WERI-Rb-1 (cell line): ENCODE data around the gene CEMP1.
"Not testable (repeated sequence)": the region's sequence is repeated elsewhere in the genome, so short reads cannot be mapped to it uniquely, and the experiment has no call there.

ENCODE experiments used
- DNase-seq: peaks from one replicate; pipeline ENCODE4 v3.0.0-alpha.2; 2020
- H3K27ac ChIP-seq: fragments of 250-450 bp; sonication (Bioruptor Pico); 2 replicates; pipeline ENCODE4 v1.5.1; 2020; ENCODE audit warnings: mild to moderate bottlenecking, moderate library complexity
- H3K27me3 ChIP-seq: fragments of 250-450 bp; sonication (Bioruptor Pico); 2 replicates; pipeline ENCODE4 v1.5.1; 2021; ENCODE audit warnings: mild to moderate bottlenecking, low read depth, moderate library complexity; ENCODE audit not compliant: insufficient read depth, severe bottlenecking
- H3K36me3 ChIP-seq: fragments of 250-450 bp; sonication (Bioruptor Pico); 2 replicates; pipeline ENCODE4 v1.5.1; 2020; ENCODE audit warnings: mild to moderate bottlenecking, moderate library complexity
- H3K4me3 ChIP-seq: 2 replicates; pipeline ENCODE4 v1.5.1; 2011; ENCODE audit warnings: low read depth, mild to moderate bottlenecking, control low read depth, low read length
- H3K9me3 ChIP-seq: fragments of 250-450 bp; sonication (Bioruptor Pico); 2 replicates; pipeline ENCODE4 v1.5.1; 2021; ENCODE audit warnings: mild to moderate bottlenecking, moderate library complexity; ENCODE audit not compliant: severe bottlenecking
- TF ChIP-seq, protein P1 (sequence below): IDR thresholded peaks from 2 replicates; pipeline ENCODE4 v1.5.1; 2011; ENCODE audit warnings: low read depth, mild to moderate bottlenecking, control low read depth, inconsistent platforms, low read length

Gene CEMP1

DNA sequence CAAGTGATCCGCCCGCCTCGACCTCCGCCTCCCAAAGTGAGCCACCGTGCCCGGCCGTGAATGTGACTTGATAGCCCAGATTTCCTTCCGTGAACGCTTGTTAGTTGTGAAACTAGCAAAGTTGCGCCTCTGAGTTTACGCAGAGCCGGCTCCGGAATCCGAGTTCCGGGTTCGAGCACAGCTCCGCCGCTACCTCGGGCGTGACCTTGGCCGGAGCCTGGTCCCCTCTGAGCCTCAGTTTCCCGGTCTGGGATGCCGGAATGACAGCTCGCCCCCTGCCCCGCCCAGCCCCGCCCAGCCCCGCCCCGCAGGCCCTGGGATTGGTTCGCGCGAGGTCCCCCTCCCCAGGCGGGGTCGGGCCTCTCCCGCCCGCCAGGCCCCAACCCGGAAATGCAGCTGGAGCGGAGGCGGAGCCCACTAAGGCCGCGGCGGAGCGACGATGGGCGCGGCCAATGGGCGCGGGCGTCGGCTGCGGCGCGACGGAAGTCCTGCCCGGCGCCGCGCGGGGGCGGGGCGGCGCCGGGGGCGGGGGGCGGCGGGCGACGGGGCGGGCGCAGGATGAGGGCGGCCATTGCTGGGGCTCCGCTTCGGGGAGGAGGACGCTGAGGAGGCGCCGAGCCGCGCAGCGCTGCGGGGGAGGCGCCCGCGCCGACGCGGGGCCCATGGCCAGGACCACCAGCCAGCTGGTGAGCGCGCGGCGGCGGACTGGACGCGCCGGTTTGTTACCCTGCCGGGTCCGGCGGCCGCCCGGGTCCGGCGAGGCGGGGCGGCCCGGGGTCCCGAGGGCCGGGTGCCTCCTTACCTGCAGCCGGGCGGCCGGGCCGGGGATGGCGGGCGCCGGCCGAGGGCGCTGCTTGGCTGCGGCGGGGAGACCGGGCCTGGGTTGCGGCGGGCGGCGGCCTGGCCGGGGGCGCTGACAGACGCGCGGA is 6.5 kb upstream of the CEMP1 start, which contains the start of gene PDPK1:
TSS of gene PDPK1 (plus strand) at position 571 of the 929 bp plus-strand sequence. CDS start at position 663, 92 bp downstream.
- H3K4me3 ChIP-seq = peak within 1 kb of the TSS; percentile 70
- TF ChIP-seq, protein P1, sequence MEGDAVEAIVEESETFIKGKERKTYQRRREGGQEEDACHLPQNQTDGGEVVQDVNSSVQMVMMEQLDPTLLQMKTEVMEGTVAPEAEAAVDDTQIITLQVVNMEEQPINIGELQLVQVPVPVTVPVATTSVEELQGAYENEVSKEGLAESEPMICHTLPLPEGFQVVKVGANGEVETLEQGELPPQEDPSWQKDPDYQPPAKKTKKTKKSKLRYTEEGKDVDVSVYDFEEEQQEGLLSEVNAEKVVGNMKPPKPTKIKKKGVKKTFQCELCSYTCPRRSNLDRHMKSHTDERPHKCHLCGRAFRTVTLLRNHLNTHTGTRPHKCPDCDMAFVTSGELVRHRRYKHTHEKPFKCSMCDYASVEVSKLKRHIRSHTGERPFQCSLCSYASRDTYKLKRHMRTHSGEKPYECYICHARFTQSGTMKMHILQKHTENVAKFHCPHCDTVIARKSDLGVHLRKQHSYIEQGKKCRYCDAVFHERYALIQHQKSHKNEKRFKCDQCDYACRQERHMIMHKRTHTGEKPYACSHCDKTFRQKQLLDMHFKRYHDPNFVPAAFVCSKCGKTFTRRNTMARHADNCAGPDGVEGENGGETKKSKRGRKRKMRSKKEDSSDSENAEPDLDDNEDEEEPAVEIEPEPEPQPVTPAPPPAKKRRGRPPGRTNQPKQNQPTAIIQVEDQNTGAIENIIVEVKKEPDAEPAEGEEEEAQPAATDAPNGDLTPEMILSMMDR = no peak
- no peaks in the 10 kb centered on the region; the same call in 1 of the 2 replicates for H3K36me3 ChIP-seq
- peak; percentile 92 for DNase-seq
- H3K27ac ChIP-seq = peak within 1 kb of the TSS; percentile 29
- H3K9me3 ChIP-seq = no peaks in the 10 kb centered on the region
- no peaks in the 10 kb centered on the region for H3K27me3 ChIP-seq

DNA sequence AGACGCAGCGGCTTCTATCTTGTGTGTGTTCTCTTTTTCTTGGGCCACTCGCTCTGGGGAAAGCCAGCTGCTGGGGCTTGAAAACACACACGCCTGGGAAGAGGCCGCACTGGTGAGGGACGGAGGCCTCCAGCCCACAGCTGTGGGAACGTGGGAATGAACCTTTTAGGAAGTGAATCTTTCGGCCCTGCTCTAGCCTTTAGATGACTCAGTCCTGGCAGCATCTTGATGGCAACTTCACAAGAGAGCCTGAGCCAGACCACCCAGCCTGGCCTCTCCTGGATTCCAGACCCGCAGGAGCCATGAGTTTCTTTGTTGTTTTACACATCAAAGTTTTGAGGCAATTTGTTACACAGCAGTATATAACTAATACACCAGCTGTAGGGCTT is 4.4 kb upstream of the CEMP1 start:
- DNase-seq = no peak
- no peak overlapping the region for H3K4me3 ChIP-seq
- no peak overlapping the region for H3K27ac ChIP-seq
- H3K27me3 ChIP-seq = no peaks in the 10 kb centered on the region
- H3K9me3 ChIP-seq = no peaks in the 10 kb centered on the region
- H3K36me3 ChIP-seq = no peaks in the 10 kb centered on the region; the same call in 1 of the 2 replicates
- TF ChIP-seq, protein P1 = no peak

DNA sequence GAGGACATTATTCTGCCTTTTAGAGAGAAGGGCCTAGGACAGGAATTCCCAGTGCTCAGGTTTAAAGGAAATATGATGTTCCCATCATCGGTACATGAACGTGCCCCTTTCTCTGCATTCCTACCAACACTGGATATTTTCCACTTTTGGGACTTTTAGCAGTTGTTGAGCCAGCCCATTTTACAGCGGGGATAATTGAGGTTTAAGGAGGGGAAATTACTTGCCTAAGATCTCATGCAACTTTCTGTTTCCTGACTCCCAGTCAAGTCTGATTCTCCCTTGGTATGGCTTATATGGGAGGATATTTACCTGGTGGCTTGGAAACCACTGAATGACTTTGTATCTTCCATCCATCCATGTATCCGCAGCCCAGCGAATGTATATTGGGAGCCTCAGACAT is 3.1 kb upstream of the CEMP1 start:
- not testable (repeated sequence) for H3K27ac ChIP-seq, H3K36me3 ChIP-seq, H3K9me3 ChIP-seq, H3K4me3 ChIP-seq, DNase-seq, H3K27me3 ChIP-seq

DNA sequence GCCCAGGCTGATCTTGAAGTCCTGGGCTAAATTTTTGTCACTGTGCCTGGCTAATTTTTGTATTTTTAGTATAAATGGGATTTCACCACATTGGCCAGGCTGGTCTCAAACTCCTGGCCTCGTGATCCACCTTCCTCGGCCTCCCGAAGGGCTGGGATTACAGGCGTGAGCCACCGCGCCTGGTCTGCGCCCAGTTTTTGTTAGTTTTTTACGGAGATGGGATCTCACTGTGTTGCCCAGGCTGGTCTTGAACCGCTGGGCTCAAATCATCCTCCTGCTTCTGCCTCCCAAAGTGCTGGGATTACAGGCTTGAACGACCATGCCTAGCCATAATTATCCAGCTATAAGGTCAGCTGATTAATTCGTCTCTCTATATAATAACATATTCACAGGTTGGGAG is 2.7 kb upstream of the CEMP1 start:
- Histone ChIP-seq H3K36me3 (peaks cover 8% of the 10 kb centered on the region), H3K27me3 (no peaks in the 10 kb centered on the region), H3K4me3 (no peak overlapping the region), H3K27ac (no peak overlapping the region), H3K9me3 (no peaks in the 10 kb centered on the region)
- TF ChIP-seq, protein P1 = no peak
- no peak for DNase-seq

DNA sequence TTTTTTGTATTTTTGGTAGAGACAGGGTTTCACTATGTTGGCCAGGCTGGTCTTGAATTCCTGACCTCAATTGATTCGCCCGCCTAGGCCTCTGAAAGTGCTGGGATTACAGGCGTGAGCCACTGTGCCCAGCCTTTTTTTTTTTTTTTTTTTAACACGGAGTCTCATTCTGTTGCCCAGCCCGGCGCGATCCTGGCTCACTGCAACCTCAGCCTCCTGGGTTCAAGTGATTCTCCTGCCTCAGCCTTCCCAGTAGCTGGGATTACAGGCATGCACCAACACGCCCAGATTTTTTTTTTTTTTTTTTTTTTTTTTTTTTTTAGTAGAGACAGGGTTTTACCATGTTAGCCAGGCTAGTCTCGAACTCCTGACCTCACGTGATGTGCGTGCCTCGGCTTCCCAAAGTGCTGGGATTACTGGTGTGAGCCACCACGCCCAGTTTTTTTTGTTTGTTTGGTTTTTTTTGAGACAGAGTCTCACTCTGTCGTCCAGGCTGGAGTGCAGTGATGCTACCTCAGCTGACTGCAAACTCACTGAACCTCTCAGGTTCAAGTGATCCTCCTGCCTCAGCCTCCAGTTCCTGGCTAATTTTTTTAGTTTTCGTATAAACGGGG is 2.0 kb upstream of the CEMP1 start:
- peak overlapping the region; percentile 73 for H3K27ac ChIP-seq
- DNase-seq = peak; percentile 57
- H3K36me3 ChIP-seq = peaks cover 14% of the 10 kb centered on the region
- H3K27me3 ChIP-seq, H3K9me3 ChIP-seq: not testable (repeated sequence)
- peak overlapping the region; percentile 60 for H3K4me3 ChIP-seq

DNA sequence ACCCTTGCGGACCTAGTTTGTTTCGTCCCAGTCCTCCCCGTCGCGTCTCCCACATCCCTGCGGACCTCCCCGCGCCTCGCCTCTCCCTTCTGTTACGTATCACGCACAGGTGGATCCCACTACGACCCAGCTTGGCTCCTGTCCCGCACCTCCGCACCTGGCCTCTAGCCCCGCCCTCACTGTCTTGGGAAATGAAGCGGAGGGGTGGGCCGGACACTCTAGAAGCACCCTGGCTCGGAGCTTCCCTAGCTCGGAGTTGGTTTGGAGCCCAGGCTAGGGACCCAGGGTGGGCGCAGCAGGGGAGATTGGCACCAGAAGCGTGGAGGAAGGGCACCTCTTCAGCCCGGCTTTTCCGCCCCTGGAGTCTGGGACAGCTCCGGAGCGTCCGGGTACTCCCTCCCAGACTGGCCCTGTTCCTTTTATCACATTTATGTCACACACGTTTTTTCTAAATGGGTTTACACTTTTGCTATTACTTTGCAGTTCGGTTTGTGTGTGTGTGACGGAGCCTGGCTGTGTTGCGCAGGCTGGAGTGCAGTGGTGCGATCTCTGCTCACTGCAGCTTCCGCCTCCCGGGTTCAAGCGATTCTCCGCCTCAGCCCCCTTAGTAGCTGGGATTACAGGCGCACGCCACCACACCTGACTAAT is 1.4 kb upstream of the CEMP1 start:
- Histone ChIP-seq H3K36me3 (peaks cover 20% of the 10 kb centered on the region), H3K4me3 (peak overlapping the region; percentile 60), H3K9me3 (no peaks in the 10 kb centered on the region), H3K27ac (peak overlapping the region; percentile 73), H3K27me3 (no peaks in the 10 kb centered on the region)
- peak; percentile 76 for DNase-seq
- TF ChIP-seq, protein P1 = no peak
